Stimulated activated CD8-positive, alpha-beta memory T cell treated with anti-CD3 and anti-CD28 coated beads, Interleukin-12 subunit alpha, Interleukin-12 subunit beta, amount 100 ng/mL, for 4 hours (primary cell): ENCODE results near the gene ERMARD.
"Not testable (repeated sequence)": the region's sequence is repeated elsewhere in the genome, so short reads cannot be mapped to it uniquely, and the experiment has no call there.

ENCODE experiments used
- DNase-seq: peaks from one replicate; pipeline ENCODE4 v3.0.0-alpha.2; 2020; ENCODE audit warnings: low read depth

Gene ERMARD

GRCh38 chr6:169738204-169738975 is 13.0 kb upstream of the ERMARD start:
- DNase-seq = no peak

DNA sequence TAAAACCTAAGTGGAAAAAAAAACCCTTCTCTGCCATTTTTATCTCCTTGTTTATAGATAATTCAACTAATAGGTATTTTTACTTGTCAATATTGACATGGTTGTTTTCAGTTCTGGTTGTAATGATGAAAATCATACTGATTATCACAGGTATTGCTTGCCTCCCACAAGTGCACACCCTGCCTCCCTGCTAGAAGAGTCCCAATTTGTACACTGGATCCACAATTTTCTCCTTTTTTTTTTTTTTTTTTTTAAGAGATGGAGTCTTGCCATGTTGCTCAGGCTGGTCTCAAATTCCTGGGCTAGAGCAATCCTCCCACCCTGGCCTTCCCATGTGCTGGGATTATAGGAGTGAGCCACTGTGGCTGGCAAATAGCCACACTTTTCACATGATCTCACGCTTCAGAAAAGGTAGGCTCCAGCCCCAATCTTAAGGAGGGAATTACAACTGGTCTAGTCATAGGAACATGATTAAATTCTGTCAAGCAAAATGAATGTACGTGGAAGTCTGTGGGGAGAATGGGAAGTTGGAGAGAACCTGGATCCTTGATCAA is 12.4 kb upstream of the ERMARD start:
- no peak for DNase-seq

GRCh38 chr6:169741344-169741743 is 10.1 kb upstream of the ERMARD start:
- no peak for DNase-seq

DNA sequence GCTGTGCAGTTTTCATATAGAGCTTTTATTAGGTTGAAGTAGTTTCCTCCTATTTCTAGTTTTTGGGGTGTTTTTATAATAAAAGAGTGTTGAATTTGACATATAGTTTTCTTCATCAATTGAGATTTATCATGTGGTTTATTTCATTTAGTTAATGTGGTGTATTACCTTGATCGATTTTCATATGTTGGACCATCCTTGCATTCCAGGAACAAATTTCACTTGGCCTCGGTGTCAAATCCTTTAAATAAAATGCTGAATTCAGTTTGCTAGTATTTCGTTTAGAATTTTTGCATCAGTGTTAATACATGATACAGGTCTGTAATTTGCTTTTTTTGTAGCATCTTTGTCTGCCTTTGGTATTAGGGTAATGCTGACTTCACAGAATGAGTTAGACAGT is 6.0 kb upstream of the ERMARD start:
- no peak for DNase-seq

GRCh38 chr6:169746556-169746955 is 4.9 kb upstream of the ERMARD start:
- no peak for DNase-seq

DNA sequence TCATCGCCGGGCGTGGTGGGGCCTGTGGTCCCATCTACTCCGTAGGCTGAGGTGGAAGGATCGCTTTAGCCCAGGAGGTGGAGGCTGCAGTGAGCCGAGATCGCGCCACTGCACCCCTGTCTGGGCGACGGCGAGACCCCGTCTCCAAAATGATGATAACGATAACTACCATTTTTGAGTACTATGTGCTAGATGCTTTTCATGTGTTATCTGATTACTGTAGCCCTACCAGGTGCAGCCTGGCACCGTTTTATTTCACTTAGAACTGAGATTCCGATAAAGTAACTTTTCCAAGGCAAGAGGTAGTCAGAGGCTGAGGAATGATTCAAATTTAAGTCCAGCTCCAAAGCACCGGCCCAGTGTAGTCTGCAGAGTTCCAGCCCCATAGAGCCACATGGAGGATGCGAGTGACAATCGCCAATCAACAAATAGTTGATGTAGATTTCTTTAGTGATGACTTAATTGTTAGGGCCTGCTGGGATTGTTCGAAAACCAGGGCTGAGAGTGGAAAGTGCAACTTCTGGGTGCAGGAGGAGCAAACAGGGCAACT is 727 bp downstream of the ERMARD start:
- DNase-seq = no peak

DNA sequence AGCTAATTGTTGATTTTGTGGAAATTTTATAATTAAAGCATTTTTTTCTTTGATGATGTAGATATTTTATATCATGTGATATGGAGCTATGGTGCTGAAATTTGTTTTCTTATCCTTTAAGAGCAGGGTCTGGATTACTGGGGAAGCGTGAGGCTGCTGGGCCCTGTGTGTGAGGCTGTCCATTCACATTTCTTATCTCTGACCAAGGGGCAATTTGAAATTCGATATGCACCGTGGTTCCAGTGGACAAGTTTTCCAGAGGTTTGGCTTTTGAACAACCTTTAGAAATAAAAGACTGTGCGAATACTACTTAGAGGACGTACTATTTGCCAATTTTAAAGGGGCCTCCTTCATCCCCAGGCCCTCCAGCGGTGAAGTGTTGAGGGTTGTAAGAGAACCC is 3.7 kb downstream of the ERMARD start:
- no peak for DNase-seq

DNA sequence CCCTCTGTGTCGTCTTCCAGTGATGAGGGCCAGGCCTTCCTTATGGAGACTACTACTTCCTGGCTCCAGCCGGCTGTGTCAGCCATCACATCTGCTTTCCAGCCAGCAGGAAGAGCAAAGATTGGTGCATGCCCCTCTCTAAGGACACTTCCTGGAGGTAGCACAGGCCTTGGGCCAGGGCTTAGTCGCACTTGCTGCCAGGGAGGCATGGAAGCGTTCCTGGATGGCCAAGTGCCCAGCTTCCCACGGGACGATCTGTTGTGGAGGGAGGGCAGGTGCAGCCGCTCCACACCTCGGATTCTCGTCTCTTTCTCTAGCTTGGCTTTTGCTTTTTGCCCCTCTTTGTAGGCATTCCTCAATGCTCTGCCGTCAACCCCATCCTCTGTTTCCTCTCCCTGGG is 11.9 kb downstream of the ERMARD start:
- no peak for DNase-seq

GRCh38 chr6:169763881-169764280 is 12.5 kb downstream of the ERMARD start:
- DNase-seq = no peak

DNA sequence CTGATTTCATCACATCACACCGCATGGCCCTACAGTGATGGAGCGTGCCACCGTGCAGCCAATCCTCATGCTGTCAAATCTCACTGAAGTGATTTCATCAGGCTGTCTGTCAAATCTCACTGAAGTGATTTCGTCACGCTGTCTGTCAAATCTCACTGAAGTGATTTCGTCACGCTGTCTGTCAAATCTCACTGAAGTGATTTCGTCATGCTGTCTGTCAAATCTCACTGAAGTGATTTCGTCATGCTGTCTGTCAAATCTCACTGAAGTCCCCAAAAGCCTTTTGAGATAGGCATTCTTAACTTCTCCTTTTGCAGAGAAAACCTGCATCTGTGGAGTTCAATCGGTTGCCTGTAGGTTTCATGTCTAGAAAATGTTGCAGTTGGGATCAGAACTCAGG is 14.4 kb downstream of the ERMARD start:
- not testable (repeated sequence) for DNase-seq

DNA sequence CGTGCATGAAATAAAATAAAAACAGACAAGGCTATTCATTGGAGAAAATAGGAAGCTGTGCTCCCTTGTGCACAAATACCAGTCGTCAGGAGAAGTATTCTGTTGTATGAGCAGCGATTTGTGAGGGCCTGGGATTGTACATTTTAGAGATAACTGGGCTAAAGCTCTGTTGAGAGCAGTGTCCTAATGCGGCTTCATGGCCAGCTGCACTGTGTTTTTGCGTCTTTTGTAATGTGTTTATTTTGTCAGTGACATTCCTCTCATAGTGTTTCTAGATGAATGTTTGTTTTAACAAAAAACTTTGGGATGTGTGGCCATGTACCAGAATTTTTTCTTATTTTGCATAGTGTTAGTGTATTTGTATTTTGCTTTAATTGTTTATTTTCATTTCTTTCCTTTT is 14.8 kb downstream of the ERMARD start:
- DNase-seq = no peak

- DNase-seq = no peak
These were observed 15.7 kb downstream of the ERMARD start for GRCh38 chr6:169766921-169767736.

- no peak for DNase-seq
These were observed 22.9 kb downstream of the ERMARD start for GRCh38 chr6:169774347-169774746.

- DNase-seq = no peak
These were observed 23.9 kb downstream of the ERMARD start for GRCh38 chr6:169775321-169775720.

GRCh38 chr6:169776379-169776778 is 25.0 kb downstream of the ERMARD start:
- DNase-seq = no peak

DNA sequence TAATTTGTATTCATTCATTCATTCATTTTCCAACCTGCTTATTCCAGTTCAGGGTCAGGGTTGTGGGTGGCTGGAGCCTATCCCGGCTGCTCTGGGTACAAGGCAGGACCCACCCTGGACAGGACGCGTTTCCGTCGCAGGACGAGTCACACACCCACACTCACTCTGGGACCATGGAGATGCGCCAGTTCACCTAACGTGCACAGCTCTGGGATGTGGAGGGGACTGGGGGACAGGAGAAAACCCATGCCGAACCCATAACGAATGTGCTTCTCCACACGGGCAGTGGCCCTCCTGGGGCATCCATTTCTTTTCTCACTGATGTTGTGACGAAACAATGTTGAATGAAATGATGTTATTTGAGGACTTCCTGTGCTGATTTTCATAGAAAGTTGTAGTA is 26.5 kb downstream of the ERMARD start:
- DNase-seq = no peak

DNA sequence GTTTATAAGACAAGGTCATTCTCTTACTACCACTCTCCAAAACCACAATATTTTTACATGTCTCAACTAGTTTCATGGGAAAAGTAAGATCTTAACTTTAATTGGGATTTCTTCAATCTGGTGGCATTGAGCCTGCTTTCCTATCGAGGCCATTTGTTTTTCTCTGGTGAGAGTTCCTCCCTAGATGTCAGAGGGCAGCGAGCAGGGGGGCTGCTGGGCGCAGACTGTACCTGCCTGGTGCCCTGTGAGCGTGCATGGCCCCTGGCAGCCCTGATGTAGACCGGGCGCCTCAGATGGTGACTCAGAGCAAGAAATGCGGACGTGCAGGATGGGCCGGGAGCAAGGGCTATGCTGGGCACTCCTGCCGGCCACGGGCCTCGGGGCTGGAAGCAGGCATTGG is 27.2 kb downstream of the ERMARD start:
- DNase-seq = no peak

DNA sequence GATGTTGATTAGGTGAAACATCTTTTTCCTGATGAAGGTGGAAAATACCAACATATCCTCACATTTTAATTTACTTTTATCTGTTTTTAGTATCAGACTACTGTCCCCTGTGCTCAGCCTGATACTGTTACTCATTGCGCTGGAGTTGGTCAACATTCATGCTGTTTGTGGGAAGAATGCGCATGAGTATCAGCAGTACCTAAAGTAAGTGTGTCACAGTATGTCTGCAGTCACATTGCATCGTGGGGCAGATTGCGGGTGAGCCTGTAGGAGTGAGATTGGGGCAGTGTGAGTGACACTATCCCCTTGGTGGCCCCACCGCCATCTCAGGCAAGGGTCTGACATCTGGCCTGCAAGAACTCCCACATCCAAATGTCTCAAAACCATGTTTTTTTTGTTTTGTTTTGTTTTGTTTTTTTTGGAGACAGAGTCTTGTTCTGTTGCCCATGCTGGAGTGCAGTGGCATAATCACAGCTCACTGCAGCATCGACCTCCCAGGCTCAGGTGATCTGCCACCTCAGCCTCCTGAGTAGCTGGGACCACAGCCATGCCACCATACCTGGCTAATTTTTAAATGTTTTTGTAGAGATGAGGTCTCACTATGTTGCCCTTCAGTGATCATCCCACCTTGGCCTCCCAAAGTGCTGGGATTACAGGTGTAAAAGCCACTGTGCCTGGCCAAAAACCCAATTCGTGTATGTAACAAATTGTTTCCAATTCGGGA is 27.8 kb downstream of the ERMARD start:
- no peak for DNase-seq

DNA sequence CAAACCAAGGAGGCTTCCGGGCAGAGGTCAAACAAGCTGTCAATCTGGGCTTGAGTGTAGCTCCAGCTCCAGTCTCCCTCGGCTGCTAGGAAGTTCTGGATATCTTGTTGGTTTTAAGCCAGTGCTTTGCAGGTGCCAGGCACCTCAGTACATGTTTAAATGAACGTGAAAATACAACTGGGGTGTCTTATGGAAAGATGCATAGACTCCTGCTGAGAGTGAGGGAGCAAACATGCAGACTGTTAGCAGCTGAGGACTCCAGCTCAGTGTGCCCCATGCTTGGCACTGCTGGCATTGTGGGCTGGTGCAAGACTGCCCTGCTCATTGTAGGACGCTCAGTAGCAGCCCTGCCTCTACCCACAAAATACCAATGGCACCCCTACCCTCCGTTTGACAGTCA is 28.5 kb downstream of the ERMARD start:
- DNase-seq = no peak

DNA sequence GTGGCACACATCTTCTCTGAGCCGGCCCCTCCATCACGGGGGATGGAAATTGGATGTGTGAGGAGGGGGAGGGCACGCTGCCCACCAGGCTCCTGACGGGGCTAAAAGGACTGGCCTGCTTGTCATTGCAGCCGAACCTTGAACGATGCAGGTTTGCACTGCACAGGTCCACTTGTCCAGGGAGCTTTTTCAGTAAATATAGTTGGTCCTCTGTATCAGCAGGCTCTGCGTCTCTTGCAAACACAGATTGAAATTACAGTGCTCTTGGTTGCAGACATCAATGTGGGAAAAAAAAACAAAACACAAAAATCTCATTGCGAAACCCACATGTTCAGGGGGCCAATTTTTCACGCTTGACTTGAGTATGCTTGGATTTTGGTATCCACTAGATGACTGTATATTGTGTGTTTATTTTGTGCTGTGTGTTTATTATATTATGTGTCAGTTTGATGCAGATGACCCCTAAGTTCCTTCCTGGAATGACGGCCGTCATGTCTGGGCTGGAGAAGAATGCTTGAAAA is 29.2 kb downstream of the ERMARD start:
- DNase-seq = no peak

DNA sequence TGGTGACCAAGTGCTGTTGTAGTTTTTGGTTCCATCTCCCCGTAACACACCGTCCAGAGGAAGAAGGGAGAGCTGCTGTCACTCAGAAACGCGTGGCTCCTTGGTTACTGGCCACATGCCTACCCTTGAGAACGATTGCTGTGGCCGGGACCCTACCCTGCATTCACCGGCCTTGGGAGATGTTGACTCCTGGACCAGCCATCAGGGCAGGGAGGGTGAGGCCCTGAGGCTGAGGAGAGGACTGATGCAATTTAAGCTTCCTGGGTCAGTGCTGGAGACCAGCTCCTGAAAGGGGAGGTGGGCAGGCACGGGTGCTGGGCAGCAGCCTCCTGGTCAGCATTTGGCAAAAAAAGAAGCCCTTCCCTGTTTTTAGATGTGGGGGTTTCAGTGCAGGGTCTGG is 31.5 kb downstream of the ERMARD start:
- no peak for DNase-seq

DNA sequence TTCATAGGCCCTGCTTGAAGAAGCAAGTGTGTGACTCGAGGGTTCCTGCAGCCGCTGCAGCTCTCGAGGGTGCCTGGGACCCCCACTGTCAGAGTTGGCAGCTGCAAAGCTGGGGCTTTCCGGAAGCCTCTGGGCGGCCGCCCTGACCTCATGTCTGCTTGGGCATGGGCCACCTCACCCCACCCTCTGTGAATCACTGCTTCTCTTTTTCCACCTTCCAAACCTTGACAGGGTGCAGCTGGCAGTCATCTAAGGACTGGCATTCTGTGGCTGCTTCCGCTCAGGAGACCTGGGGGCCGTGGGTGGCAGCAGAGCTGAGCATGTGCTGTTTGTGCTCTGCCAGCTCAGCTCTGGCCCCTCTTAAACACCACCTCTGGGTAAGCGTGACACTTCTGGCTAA is 32.0 kb downstream of the ERMARD start:
- no peak for DNase-seq
